Duodenal mucosa (tissue), 2 donors: ENCODE results near the gene PMM1.
"Not testable (repeated sequence)": the region's sequence is repeated elsewhere in the genome, so short reads cannot be mapped to it uniquely, and the experiment has no call there.

ENCODE experiments used
- H3K27ac ChIP-seq: one replicate; pipeline ENCODE4 v1.7.0; 2013; ENCODE audit warnings: low read depth, low read length
- H3K27me3 ChIP-seq, 2 donors: one replicate each; pipeline ENCODE4 v1.7.0; 2013; ENCODE audit warnings: low read length in 2 of 2, control low read depth in 1 of 2; ENCODE audit not compliant: insufficient read depth in 2 of 2, control insufficient read depth in 1 of 2
- H3K36me3 ChIP-seq, 2 donors: one replicate each; pipeline ENCODE4 v1.7.0; 2013; ENCODE audit warnings: low read length in 2 of 2, control low read depth in 1 of 2; ENCODE audit not compliant: insufficient read depth in 2 of 2, control insufficient read depth in 1 of 2
- H3K4me1 ChIP-seq, 2 donors: one replicate each; pipeline ENCODE4 v1.7.0; 2013; ENCODE audit warnings: low read length in 2 of 2, control low read depth in 1 of 2; ENCODE audit not compliant: insufficient read depth in 2 of 2, control insufficient read depth in 1 of 2
- H3K4me3 ChIP-seq, 2 donors: one replicate each; pipeline ENCODE4 v1.7.0; 2013; ENCODE audit warnings: low read length in 2 of 2, low read depth in 1 of 2
- H3K9ac ChIP-seq, 2 donors: one replicate each; pipeline ENCODE4 v1.7.0; 2013; ENCODE audit warnings: low read length in 2 of 2, low read depth in 1 of 2
- H3K9me3 ChIP-seq, 2 donors: one replicate each; pipeline ENCODE4 v1.7.0; 2013; ENCODE audit warnings: low read length in 2 of 2, control low read depth in 1 of 2; ENCODE audit not compliant: control insufficient read depth in 1 of 2

The PMM1 gene

GRCh38 chr22:41579297-41579996 lies 10.2 kb downstream of the PMM1 start:
- H3K27ac ChIP-seq: no peak overlapping the region
- H3K9ac ChIP-seq: no peak overlapping the region
- no peaks in the 10 kb centered on the region for H3K9me3 ChIP-seq
- H3K36me3 ChIP-seq: peaks cover 25 to 77% of the 10 kb centered on the region in 2 donors
- H3K4me1 ChIP-seq: no peaks in the 10 kb centered on the region
- H3K4me3 ChIP-seq: no peak overlapping the region
- no peaks in the 10 kb centered on the region for H3K27me3 ChIP-seq

- no peaks in the 10 kb centered on the region for H3K27me3 ChIP-seq
- no peak overlapping the region for H3K4me3 ChIP-seq
- H3K4me1 ChIP-seq: no peaks in the 10 kb centered on the region
- no peak overlapping the region for H3K27ac ChIP-seq
- peaks cover 22 to 71% of the 10 kb centered on the region in 2 donors for H3K36me3 ChIP-seq
- H3K9me3 ChIP-seq: no peaks in the 10 kb centered on the region
- no peak overlapping the region for H3K9ac ChIP-seq
These were observed 10.8 kb downstream of the PMM1 start for GRCh38 chr22:41578818-41579217.

GRCh38 chr22:41578114-41578513 lies 11.5 kb downstream of the PMM1 start:
- peaks cover 18 to 64% of the 10 kb centered on the region in 2 donors for H3K36me3 ChIP-seq

GRCh38 chr22:41576877-41577276 lies 12.8 kb downstream of the PMM1 start:
- H3K27me3 ChIP-seq: no peaks in the 10 kb centered on the region
- H3K9ac ChIP-seq: no peak overlapping the region
- H3K4me3 ChIP-seq: no peak overlapping the region
- H3K27ac ChIP-seq: no peak overlapping the region
- H3K36me3 ChIP-seq: peaks cover 18 to 53% of the 10 kb centered on the region in 2 donors
- H3K4me1 ChIP-seq: no peaks in the 10 kb centered on the region
- H3K9me3 ChIP-seq: no peaks in the 10 kb centered on the region

More at GRCh38 chr22:41578114-41578513, 11.5 kb downstream of the PMM1 start:
- no peaks in the 10 kb centered on the region for H3K9me3 ChIP-seq
- no peaks in the 10 kb centered on the region for H3K27me3 ChIP-seq
- no peak overlapping the region for H3K9ac ChIP-seq
- H3K27ac ChIP-seq: no peak overlapping the region
- no peaks in the 10 kb centered on the region for H3K4me1 ChIP-seq
- H3K4me3 ChIP-seq: no peak overlapping the region

- no peaks in the 10 kb centered on the region for H3K9me3 ChIP-seq
- no peak overlapping the region for H3K4me3 ChIP-seq
- peaks cover 18 to 50% of the 10 kb centered on the region in 2 donors for H3K36me3 ChIP-seq
- H3K9ac ChIP-seq: no peak overlapping the region
- H3K27me3 ChIP-seq: no peaks in the 10 kb centered on the region
- no peaks in the 10 kb centered on the region for H3K4me1 ChIP-seq
- H3K27ac ChIP-seq: no peak overlapping the region
These were observed 14.1 kb downstream of the PMM1 start for GRCh38 chr22:41575533-41575932.

GRCh38 chr22:41574847-41575381 lies 14.7 kb downstream of the PMM1 start:
- no peak overlapping the region for H3K27ac ChIP-seq

GRCh38 chr22:41573677-41574076 lies 16.0 kb downstream of the PMM1 start:
- H3K4me1 ChIP-seq: no peaks in the 10 kb centered on the region
- H3K27me3 ChIP-seq: no peaks in the 10 kb centered on the region
- peaks cover 13 to 33% of the 10 kb centered on the region in 2 donors for H3K36me3 ChIP-seq
- H3K27ac ChIP-seq: no peak overlapping the region
- no peak overlapping the region for H3K9ac ChIP-seq
- no peaks in the 10 kb centered on the region for H3K9me3 ChIP-seq
- H3K4me3 ChIP-seq: no peak overlapping the region

More at GRCh38 chr22:41574847-41575381, 14.7 kb downstream of the PMM1 start:
- Histone ChIP-seq H3K27me3 (no peaks in the 10 kb centered on the region), H3K36me3 (peaks cover 14 to 44% of the 10 kb centered on the region in 2 donors), H3K9ac (no peak overlapping the region), H3K9me3 (no peaks in the 10 kb centered on the region), H3K4me3 (no peak overlapping the region), H3K4me1 (no peaks in the 10 kb centered on the region)

- not testable (repeated sequence) for H3K9me3 ChIP-seq, H3K9ac ChIP-seq, H3K27me3 ChIP-seq, H3K4me3 ChIP-seq, H3K27ac ChIP-seq, H3K4me1 ChIP-seq
- peaks cover 10 to 19% of the 10 kb centered on the region in 2 donors for H3K36me3 ChIP-seq
These were observed 17.3 kb downstream of the PMM1 start for GRCh38 chr22:41572305-41572704.

GRCh38 chr22:41571786-41572185 lies 17.9 kb downstream of the PMM1 start:
- Histone ChIP-seq H3K9me3 (no peaks in the 10 kb centered on the region), H3K36me3 (peaks cover 5 to 14% of the 10 kb centered on the region in 2 donors), H3K4me3 (no peak overlapping the region), H3K27ac (no peak overlapping the region), H3K4me1 (no peaks in the 10 kb centered on the region), H3K27me3 (no peaks in the 10 kb centered on the region), H3K9ac (no peak overlapping the region)

- Histone ChIP-seq H3K27ac (no peak overlapping the region), H3K4me1 (no peaks in the 10 kb centered on the region)
These were observed 19.4 kb downstream of the PMM1 start for GRCh38 chr22:41570221-41570620.

More at GRCh38 chr22:41570221-41570620, 19.4 kb downstream of the PMM1 start:
- no peaks in the 10 kb centered on the region for H3K27me3 ChIP-seq
- no peaks in the 10 kb centered on the region for H3K9me3 ChIP-seq
- no peak overlapping the region for H3K4me3 ChIP-seq
- H3K36me3 ChIP-seq: peaks cover 0 to 3% of the 10 kb centered on the region in 2 donors
- no peak overlapping the region for H3K9ac ChIP-seq
